Mesendoderm (in vitro differentiated cells): ENCODE measurements around the gene UBE2V1.
"Not testable (repeated sequence)": the region's sequence is repeated elsewhere in the genome, so short reads cannot be mapped to it uniquely, and the experiment has no call there.

Experiments
- DNase-seq: peaks from one replicate; pipeline ENCODE4 v3.0.0; 2013
- H2AK5ac ChIP-seq: 2 replicates; pipeline ENCODE4 v1.6.1; 2013; ENCODE audit warnings: low read length, inconsistent platforms
- H2BK120ac ChIP-seq: 2 replicates; pipeline ENCODE4 v1.6.1; 2013; ENCODE audit warnings: low read depth, mild to moderate bottlenecking, low read length, moderate library complexity, mixed read lengths
- H2BK15ac ChIP-seq: replicated peaks from 2 replicates; pipeline ENCODE4 v1.6.1; 2013; ENCODE audit warnings: low read depth, mild to moderate bottlenecking, moderate library complexity
- H2BK5ac ChIP-seq: 2 replicates; pipeline ENCODE4 v1.6.1; 2013; ENCODE audit warnings: low read length, inconsistent platforms
- H3K18ac ChIP-seq: 2 replicates; pipeline ENCODE4 v1.6.1; 2013; ENCODE audit warnings: mild to moderate bottlenecking, low read length, mixed read lengths
- H3K23ac ChIP-seq: one replicate; pipeline ENCODE4 v1.6.1; 2013; ENCODE audit warnings: low read length
- H3K27ac ChIP-seq: 2 replicates; pipeline ENCODE4 v1.5.1; 2013; ENCODE audit warnings: low read depth, mild to moderate bottlenecking, inconsistent platforms, low read length, moderate library complexity
- H3K27me3 ChIP-seq: 2 replicates; pipeline ENCODE4 v1.6.1; 2013; ENCODE audit warnings: low read length, control low read depth, mild to moderate bottlenecking, inconsistent platforms; ENCODE audit not compliant: insufficient read depth, poor library complexity
- H3K36me3 ChIP-seq: 2 replicates; pipeline ENCODE4 v1.6.1; 2013; ENCODE audit warnings: low read length, inconsistent platforms; ENCODE audit not compliant: control insufficient read depth, insufficient read depth
- H3K4ac ChIP-seq: one replicate; pipeline ENCODE4 v1.6.1; 2013; ENCODE audit warnings: low read depth, mild to moderate bottlenecking, low read length, moderate library complexity
- H3K4me1 ChIP-seq: 2 replicates; pipeline ENCODE4 v1.6.1; 2013; ENCODE audit warnings: low read depth, low read length, inconsistent platforms; ENCODE audit not compliant: control insufficient read depth
- H3K4me2 ChIP-seq: 2 replicates; pipeline ENCODE4 v1.6.1; 2013; ENCODE audit warnings: low read length
- H3K4me3 ChIP-seq: 2 replicates; pipeline ENCODE4 v1.5.1; 2013; ENCODE audit warnings: mild to moderate bottlenecking, low read length
- H3K56ac ChIP-seq: one replicate; pipeline ENCODE4 v1.6.1; 2013; ENCODE audit warnings: low read length
- H3K79me1 ChIP-seq: 2 replicates; pipeline ENCODE4 v1.6.1; 2013; ENCODE audit warnings: low read length, inconsistent platforms
- H3K79me2 ChIP-seq: 2 replicates; pipeline ENCODE4 v1.6.1; 2013; ENCODE audit warnings: mild to moderate bottlenecking, low read length; ENCODE audit not compliant: control insufficient read depth, insufficient read depth
- H3K9ac ChIP-seq: 2 replicates; pipeline ENCODE4 v1.6.1; 2013; ENCODE audit warnings: low read length, inconsistent platforms
- H4K5ac ChIP-seq: one replicate; pipeline ENCODE4 v1.6.1; 2013; ENCODE audit warnings: low read length
- H4K8ac ChIP-seq: one replicate; pipeline ENCODE4 v1.6.1; 2013; ENCODE audit warnings: low read depth, mild to moderate bottlenecking, control low read depth, low read length, moderate library complexity
- WGBS: extraction: QIAGEN DNeasy Blood & Tissue Kit; methylation state at CpG from one replicate; pipeline ENCODE4 v1.1.7; 2013; ENCODE audit warnings: low lambda C conversion rate, missing lambda C conversion rate; ENCODE audit not compliant: insufficient coverage; ENCODE audit errors: extremely low coverage; 5-methylcytosine and 5-hydroxymethylcytosine counted together

The UBE2V1 gene

GRCh38 chr20:50110141-50111047, 2.6 kb downstream of the UBE2V1 start:
- Histone ChIP-seq H3K79me2 (peaks cover 70% of the 10 kb centered on the region), H2BK15ac (no peak overlapping the region), H3K23ac (no peak overlapping the region), H2BK5ac (no peak overlapping the region), H3K27me3 (no peaks in the 10 kb centered on the region), H3K18ac (no peak overlapping the region), H3K4me1 (peaks cover 6% of the 10 kb centered on the region), H3K36me3 (no peaks in the 10 kb centered on the region), H2BK120ac (no peak overlapping the region), H2AK5ac (no peak overlapping the region), H3K56ac (no peak overlapping the region), H4K8ac (no peak overlapping the region), H3K79me1 (peaks cover 15% of the 10 kb centered on the region), H3K4ac (no peak overlapping the region), H3K4me3 (no peak overlapping the region), H3K4me2 (no peak overlapping the region), H3K9ac (peak overlapping the region; percentile 6), H3K27ac (no peak overlapping the region), H4K5ac (no peak overlapping the region)
- peak; percentile 65 for DNase-seq
- no CpG with 5 or more reads among the region's 4 CpGs for WGBS

GRCh38 chr20:50108556-50109235, 4.3 kb downstream of the UBE2V1 start:
- Histone ChIP-seq H2AK5ac (no peak overlapping the region), H3K4me1 (peaks cover 6% of the 10 kb centered on the region), H3K36me3 (no peaks in the 10 kb centered on the region), H3K4me2 (no peak overlapping the region), H3K4me3 (no peak overlapping the region), H3K9ac (no peak overlapping the region), H2BK120ac (no peak overlapping the region), H3K27ac (no peak overlapping the region), H3K79me2 (peaks cover 77% of the 10 kb centered on the region), H3K23ac (no peak overlapping the region), H2BK5ac (no peak overlapping the region), H4K8ac (no peak overlapping the region), H3K27me3 (no peaks in the 10 kb centered on the region), H2BK15ac (no peak overlapping the region), H4K5ac (no peak overlapping the region), H3K56ac (no peak overlapping the region), H3K18ac (no peak overlapping the region), H3K4ac (no peak overlapping the region), H3K79me1 (peaks cover 15% of the 10 kb centered on the region)
- WGBS = no CpG with 5 or more reads among the region's 4 CpGs
- DNase-seq = peak; percentile 67

- no peak overlapping the region for H3K27ac ChIP-seq
- no peak overlapping the region for H3K4me2 ChIP-seq
- DNase-seq = no peak
- no peaks in the 10 kb centered on the region for H3K36me3 ChIP-seq
- no peaks in the 10 kb centered on the region for H3K27me3 ChIP-seq
- no peak overlapping the region for H3K4me3 ChIP-seq
- H2BK15ac ChIP-seq = no peak overlapping the region
- H2AK5ac ChIP-seq = no peak overlapping the region
- H2BK120ac ChIP-seq = no peak overlapping the region
- peaks cover 15% of the 10 kb centered on the region for H3K79me1 ChIP-seq
- H3K23ac ChIP-seq = no peak overlapping the region
- peaks cover 82% of the 10 kb centered on the region for H3K79me2 ChIP-seq
- no peak overlapping the region for H2BK5ac ChIP-seq
- H4K5ac ChIP-seq = no peak overlapping the region
- H4K8ac ChIP-seq = no peak overlapping the region
- no peak overlapping the region for H3K4ac ChIP-seq
- whole genome bisulfite sequencing = no CpG with 5 or more reads among the region's 6 CpGs
- no peak overlapping the region for H3K9ac ChIP-seq
- H3K56ac ChIP-seq = no peak overlapping the region
- H3K18ac ChIP-seq = no peak overlapping the region
- peaks cover 6% of the 10 kb centered on the region for H3K4me1 ChIP-seq
Measured at GRCh38 chr20:50107796-50108331, 5.1 kb downstream of the UBE2V1 start.

GRCh38 chr20:50107086-50107660, 5.8 kb downstream of the UBE2V1 start:
- no CpG with 5 or more reads among the region's 6 CpGs for WGBS

GRCh38 chr20:50106669-50107068, 6.3 kb downstream of the UBE2V1 start:
- H3K27me3 ChIP-seq, H2BK120ac ChIP-seq, H3K4me3 ChIP-seq, H4K5ac ChIP-seq, H2AK5ac ChIP-seq, H3K9ac ChIP-seq, H2BK15ac ChIP-seq, H3K36me3 ChIP-seq, DNase-seq, H3K56ac ChIP-seq, H4K8ac ChIP-seq, H3K4me1 ChIP-seq, H3K27ac ChIP-seq, H3K18ac ChIP-seq, H3K23ac ChIP-seq, H2BK5ac ChIP-seq, H3K4me2 ChIP-seq, H3K4ac ChIP-seq: not testable (repeated sequence)
- H3K79me2 ChIP-seq = peaks cover 82% of the 10 kb centered on the region
- no CpG with 5 or more reads among the region's 5 CpGs for WGBS
- peaks cover 18% of the 10 kb centered on the region for H3K79me1 ChIP-seq

More at GRCh38 chr20:50107086-50107660, 5.8 kb downstream of the UBE2V1 start:
- Histone ChIP-seq H2BK5ac (no peak overlapping the region), H3K79me1 (peaks cover 17% of the 10 kb centered on the region), H3K4me1 (peaks cover 6% of the 10 kb centered on the region), H3K27ac (no peak overlapping the region), H2AK5ac (no peak overlapping the region), H3K4ac (no peak overlapping the region), H3K27me3 (no peaks in the 10 kb centered on the region), H3K36me3 (no peaks in the 10 kb centered on the region), H3K79me2 (peaks cover 82% of the 10 kb centered on the region), H4K5ac (no peak overlapping the region), H3K4me3 (no peak overlapping the region), H3K9ac (no peak overlapping the region), H3K18ac (no peak overlapping the region), H3K4me2 (no peak overlapping the region), H3K23ac (no peak overlapping the region), H3K56ac (no peak overlapping the region), H4K8ac (no peak overlapping the region), H2BK15ac (no peak overlapping the region), H2BK120ac (no peak overlapping the region)
- DNase-seq = no peak
